Pancreas (tissue), 10 donors: ENCODE measurements around the gene PARD3B. TPM values are rescaled to one million over a fixed set of nuclear protein-coding genes. Genes with fewer than 3 reads are reported as not detected.
A peak's percentile ranks its signal among the peaks of the same experiment; 100 is the strongest.

Experiments
- ATAC-seq, 4 donors: fragments of 200-7000 bp; cut with Tn5 transposase; one replicate each; pipeline versions ENCODE4 v1.8.0 to v1.9.1; 2020; ENCODE audit warnings: mild to moderate bottlenecking in 4 of 4, moderate library complexity in 4 of 4
- DNase-seq, 6 donors: peaks; one replicate each; pipeline ENCODE4 v3.0.0-alpha.2; 2020
- FAIRE-seq: peaks from 2 replicates; lab custom pipeline; 2012; peaks lifted over from hg19 to GRCh38; lab: Jason Lieb, UNC
- H3K27ac ChIP-seq, 4 donors: fragments of 200-600 bp; sonication (generic); 1 replicate in 3 of 4; 2 replicates in 1 of 4; pipeline versions ENCODE4 v1.5.0 to v1.8.0; 2020
- H3K27me3 ChIP-seq, 4 donors: fragments of 200-600 bp; one replicate each; pipeline ENCODE4 v1.8.0; 2021
- H3K36me3 ChIP-seq, 3 donors: fragments of 200-600 bp; sonication (generic) in 1 of 3; one replicate each; pipeline versions ENCODE4 v1.5.0 to v1.8.0; 2020 to 2021
- H3K4me1 ChIP-seq, 3 donors: fragments of 200-600 bp; one replicate each; pipeline ENCODE4 v1.8.0; 2021
- H3K4me3 ChIP-seq, 4 donors: fragments of 200-600 bp; sonication (generic) in 2 of 4; one replicate each; pipeline versions ENCODE4 v1.5.0 to v1.8.0; 2020 to 2021
- H3K9me3 ChIP-seq, 4 donors: fragments of 200-600 bp; one replicate each; pipeline ENCODE4 v1.8.0; 2021
- CTCF ChIP-seq, 4 donors: fragments of 200-600 bp; sonication (generic) in 3 of 4; IDR thresholded peaks; one replicate each; pipeline versions ENCODE4 v1.5.0 to v1.8.0; 2021; ENCODE audit warnings: antibody characterized with exemption in 4 of 4
- WGBS, 2 donors: extraction: QIAGEN DNeasy Blood & Tissue Kit; methylation state at CpG; one replicate each; pipeline ENCODE4 v1.1.7; 2013; 5-methylcytosine and 5-hydroxymethylcytosine counted together
- intact Hi-C, 3 donors: fragments of 100-400 bp; cut with DNase I; formaldehyde crosslinking; loops; one replicate each; pipeline versions ENCODE4 v1.11.1 to v1.14.2; 2022
- polyA plus RNA-seq, 2 donors: library from polyadenylated mRNA; stranded (reverse); fragments of 200-250 nt; gene quantifications; one replicate each; pipeline ENCODE4 v1.2.3, GENCODE V29; 2013
- total RNA-seq, 6 donors: library from RNA; stranded (reverse); fragmentation: NEBNext Ultra II Directional in 4 of 6; extraction: Animal tissue kit (Norgen Biotek cat#: 25700) in 4 of 6; gene quantifications; one replicate each; pipeline versions ENCODE4 v1.2.1 to v1.2.4, GENCODE V29; 2021 to 2023
- donor health status: healthy with polysubstance abuse.
- donor health status: DM: no; HTN: no; CAD: no; lungs with moderate emphysema.
- donor health status: DM: no; HTN: no; CAD: no.
- donor health status: control.
- donor health status: control.
- donor health status: Bipolar disorder and iron deficiency.
- donor health status: DM: yes; HTN: yes; CAD: no.
- donor health status: DM: no; HTN: no; CAD: no.
- donor health status: DM: no; HTN: no; CAD: no.
- donor health status: DM: yes; HTN: yes; CAD: no.

The PARD3B gene
- total and polyA plus RNA-seq, 8 donors: 2.8 to 21.5 (median 12.7) TPM

GRCh38 chr2:204687776-204688175, 142.5 kb downstream of the PARD3B start:
- Histone ChIP-seq H3K9me3 (no peaks in the 10 kb centered on the region), H3K4me1 (peaks cover 0 to 5% (median 0%) of the 10 kb centered on the region in 3 donors), H3K4me3 (no peak overlapping the region), H3K36me3 (no peaks in the 10 kb centered on the region), H3K27me3 (no peaks in the 10 kb centered on the region), H3K27ac (no peak overlapping the region)
- no peak for TF ChIP-seq CTCF (IDR thresholded peaks at IDR 0.05)
- ATAC-seq: no peak
- no peak for FAIRE-seq
- WGBS, 2 donors: 90 to 93% methylated on average over 2 of the region's 2 CpGs
- intact Hi-C loops: no loop called here
- no peak for DNase-seq

- Histone ChIP-seq H3K27ac (no peak overlapping the region), H3K9me3 (no peaks in the 10 kb centered on the region), H3K4me1 (peaks cover 0 to 5% (median 0%) of the 10 kb centered on the region in 3 donors), H3K4me3 (no peak overlapping the region), H3K36me3 (no peaks in the 10 kb centered on the region), H3K27me3 (no peaks in the 10 kb centered on the region)
- intact Hi-C loops: loop anchor here in 2 of 3 donors (5.0 to 10.0 kb wide), 2 partner anchors 365 to 367 kb away; no protein-coding TSS in a partner anchor
- no peak for FAIRE-seq
- DNase-seq: peak in 3 of 6 donors; percentile 30 to 71 (median 50)
- TF ChIP-seq CTCF (IDR thresholded peaks at IDR 0.05): peak; percentile 42 to 75 (median 53)
- WGBS, 2 donors: 46 to 47% methylated on average over 2 of the region's 2 CpGs
- ATAC-seq: peak; percentile 97 to 99 (median 99)
These were observed 146.7 kb downstream of the PARD3B start for GRCh38 chr2:204691911-204692510.

GRCh38 chr2:204692790-204693189, 147.5 kb downstream of the PARD3B start:
- Histone ChIP-seq H3K27ac (no peak overlapping the region), H3K36me3 (no peaks in the 10 kb centered on the region), H3K4me1 (no peaks in the 10 kb centered on the region), H3K4me3 (no peak overlapping the region), H3K9me3 (no peaks in the 10 kb centered on the region), H3K27me3 (no peaks in the 10 kb centered on the region)
- DNase-seq (no peak), FAIRE-seq (no peak), ATAC-seq (no peak)
- TF ChIP-seq CTCF (IDR thresholded peaks at IDR 0.05): no peak
- intact Hi-C loops: loop anchor here in 2 of 3 donors (5.0 to 10.0 kb wide), 2 partner anchors 365 to 368 kb away; no protein-coding TSS in a partner anchor
- WGBS, 2 donors: 76 to 84% methylated on average over 2 of the region's 2 CpGs

GRCh38 chr2:204693262-204693661, 148.0 kb downstream of the PARD3B start:
- Histone ChIP-seq H3K9me3 (no peaks in the 10 kb centered on the region), H3K27me3 (no peaks in the 10 kb centered on the region), H3K4me1 (no peaks in the 10 kb centered on the region), H3K36me3 (no peaks in the 10 kb centered on the region), H3K4me3 (no peak overlapping the region), H3K27ac (no peak overlapping the region)
- FAIRE-seq (no peak), ATAC-seq (no peak), DNase-seq (no peak)
- intact Hi-C loops: loop anchor here in 2 of 3 donors (5.0 to 10.0 kb wide), 2 partner anchors 366 to 368 kb away; no protein-coding TSS in a partner anchor
- 38 to 47% methylated on average over 3 of the region's 3 CpGs for WGBS, 2 donors
- TF ChIP-seq CTCF (IDR thresholded peaks at IDR 0.05): no peak

- H3K4me1 ChIP-seq: peaks cover 0 to 4% (median 3%) of the 10 kb centered on the region in 3 donors
- H3K27ac ChIP-seq: no peak overlapping the region
- intact Hi-C loops: loop anchor here in 1 of 3 donors (10.0 kb wide), 1 partner anchor 371 kb away; no protein-coding TSS in a partner anchor
- ATAC-seq (no peak), FAIRE-seq (no peak), DNase-seq (no peak)
- WGBS, 2 donors: 37% methylated on average over 1 of the region's 1 CpG
- H3K9me3 ChIP-seq: no peaks in the 10 kb centered on the region
- no peak overlapping the region for H3K4me3 ChIP-seq
- H3K36me3 ChIP-seq: no peaks in the 10 kb centered on the region
- H3K27me3 ChIP-seq: no peaks in the 10 kb centered on the region
- no peak for TF ChIP-seq CTCF (IDR thresholded peaks at IDR 0.05)
These were observed 150.2 kb downstream of the PARD3B start for GRCh38 chr2:204695506-204695905.
